Spinal cord (tissue), 10 donors: ENCODE results near the gene ASCC2. TPM values are rescaled to one million over a fixed set of nuclear protein-coding genes. Genes with fewer than 3 reads are reported as not detected.

ENCODE experiments used
- DNase-seq, 6 donors: peaks; one replicate each; pipeline versions ENCODE4 v3.0.0 to v3.0.0-alpha.2; 2013 to 2015; ENCODE audit warnings: low spot score in 6 of 6, low read depth in 4 of 6
- H3K27ac ChIP-seq: one replicate; pipeline ENCODE4 v1.5.1; 2013; ENCODE audit warnings: low read depth, low read length, control low read depth
- H3K27me3 ChIP-seq: one replicate; pipeline ENCODE4 v1.6.1; 2013; ENCODE audit warnings: low read length; ENCODE audit not compliant: control insufficient read depth, insufficient read depth
- H3K36me3 ChIP-seq: one replicate; pipeline ENCODE4 v1.6.1; 2013; ENCODE audit warnings: low read length; ENCODE audit not compliant: control insufficient read depth, insufficient read depth
- H3K4me1 ChIP-seq: one replicate; pipeline ENCODE4 v1.6.1; 2013; ENCODE audit warnings: low read length; ENCODE audit not compliant: control insufficient read depth, insufficient read depth
- H3K4me3 ChIP-seq: one replicate; pipeline ENCODE4 v1.5.1; 2013; ENCODE audit warnings: low read depth, low read length, control low read depth
- H3K9me3 ChIP-seq: one replicate; pipeline ENCODE4 v1.6.1; 2013; ENCODE audit warnings: low read length; ENCODE audit not compliant: control insufficient read depth, insufficient read depth
- WGBS: methylation state at CpG from one replicate; pipeline ENCODE4 v1.1.5; 2013; ENCODE audit warnings: missing lambda C conversion rate; ENCODE audit not compliant: insufficient coverage; 5-methylcytosine and 5-hydroxymethylcytosine counted together
- polyA plus RNA-seq, 2 donors: library from polyadenylated mRNA; unstranded; fragments of 120-200 nt; gene quantifications; one replicate each; pipeline ENCODE4 v1.2.1, GENCODE V29; 2013; ENCODE audit not compliant: insufficient read length in 2 of 2
- total RNA-seq, 2 donors: library from RNA; depleted of rRNA in 1 of 2; stranded (reverse); fragments of 120-200 nt in 1 of 2; fragments of >200 nt in 1 of 2; gene quantifications; one replicate each; pipeline versions ENCODE4 v1.2.3 to v1.2.4, GENCODE V29; 2013 to 2014
- donor health status: healthy.

The ASCC2 gene
- total and polyA plus RNA-seq, 4 donors, result 18.5 to 55.5 (median 38.8) TPM

DNA sequence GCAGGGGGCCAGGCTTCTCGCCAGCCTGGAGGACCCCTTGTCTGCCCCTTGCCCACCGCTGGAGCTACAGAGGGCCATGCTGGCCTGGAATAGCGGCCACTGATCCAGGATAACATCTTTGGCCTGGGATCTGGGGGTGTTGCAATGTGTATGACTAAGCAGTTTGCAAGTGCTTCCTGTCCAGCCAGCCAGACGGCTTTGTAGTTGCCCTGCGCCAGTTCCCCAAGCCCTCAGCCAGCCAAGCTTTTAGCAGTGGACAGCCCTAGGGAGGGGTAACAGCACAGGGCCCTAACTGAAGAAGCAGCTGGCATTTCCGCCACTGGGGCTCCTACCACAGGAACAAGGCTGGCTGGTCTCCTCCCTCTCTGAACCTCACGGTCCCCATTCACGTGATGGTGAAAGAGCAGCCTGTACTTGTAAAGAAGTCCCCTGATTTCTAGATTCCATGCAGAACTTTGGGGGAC lies 38.8 kb downstream of the ASCC2 start:
- H3K9me3 ChIP-seq, result no peaks in the 10 kb centered on the region
- peaks cover 86% of the 10 kb centered on the region for H3K36me3 ChIP-seq
- peaks cover 6% of the 10 kb centered on the region for H3K4me1 ChIP-seq
- no peak overlapping the region for H3K27ac ChIP-seq
- WGBS, result 92% methylated on average over 5 of the region's 8 CpGs
- DNase-seq, result no peak
- no peaks in the 10 kb centered on the region for H3K27me3 ChIP-seq
- no peak overlapping the region for H3K4me3 ChIP-seq

DNA sequence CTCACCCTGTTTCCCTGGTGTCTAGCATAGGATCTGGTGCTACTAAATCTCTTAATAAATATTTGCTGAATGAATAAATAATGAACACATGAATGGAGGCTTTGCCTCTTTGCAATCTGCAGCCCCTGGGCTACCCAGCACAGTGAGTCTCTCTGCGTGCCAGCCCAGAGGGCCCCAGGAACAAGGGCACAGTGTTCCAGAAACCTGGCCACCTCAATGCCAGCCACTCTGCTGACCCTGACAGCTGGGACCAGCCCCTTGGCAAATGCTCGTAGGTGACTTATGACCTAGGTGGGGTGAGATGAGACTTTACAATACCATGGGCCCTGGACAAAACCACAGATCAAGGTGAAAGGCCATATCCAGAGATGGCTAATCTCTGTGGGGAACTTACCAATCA lies 39.3 kb downstream of the ASCC2 start:
- peaks cover 86% of the 10 kb centered on the region for H3K36me3 ChIP-seq

DNA sequence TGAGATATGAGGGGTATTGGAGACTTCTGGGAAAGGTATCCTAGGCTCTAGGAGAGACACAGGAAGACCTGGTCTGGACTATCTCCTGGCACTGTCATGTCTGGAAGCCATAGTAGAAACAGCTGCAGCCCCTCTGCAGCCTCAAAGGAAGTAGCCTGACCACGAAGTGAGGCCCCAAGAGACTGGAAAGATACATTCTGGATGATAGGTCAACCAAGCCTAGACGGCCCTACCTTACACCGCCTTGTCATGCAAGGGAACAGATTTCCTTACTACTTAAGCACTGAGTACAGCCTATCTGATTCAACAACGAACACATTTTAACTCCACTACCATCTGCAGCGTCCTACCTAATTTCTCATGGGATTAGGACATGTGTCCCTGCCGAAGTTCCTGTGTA lies 39.8 kb downstream of the ASCC2 start:
- Histone ChIP-seq H3K36me3 (peaks cover 88% of the 10 kb centered on the region), H3K9me3 (no peaks in the 10 kb centered on the region), H3K27ac (no peak overlapping the region), H3K4me1 (peaks cover 6% of the 10 kb centered on the region), H3K27me3 (no peaks in the 10 kb centered on the region), H3K4me3 (no peak overlapping the region)
- DNase-seq, result no peak
- 82% methylated on average over 5 of the region's 6 CpGs for WGBS

More for the DNA sequence above, 39.3 kb downstream of the ASCC2 start:
- Histone ChIP-seq H3K9me3 (no peaks in the 10 kb centered on the region), H3K4me3 (no peak overlapping the region), H3K27ac (no peak overlapping the region), H3K4me1 (peaks cover 6% of the 10 kb centered on the region), H3K27me3 (no peaks in the 10 kb centered on the region)
- 70% methylated on average over 2 of the region's 2 CpGs for WGBS
- no peak for DNase-seq

DNA sequence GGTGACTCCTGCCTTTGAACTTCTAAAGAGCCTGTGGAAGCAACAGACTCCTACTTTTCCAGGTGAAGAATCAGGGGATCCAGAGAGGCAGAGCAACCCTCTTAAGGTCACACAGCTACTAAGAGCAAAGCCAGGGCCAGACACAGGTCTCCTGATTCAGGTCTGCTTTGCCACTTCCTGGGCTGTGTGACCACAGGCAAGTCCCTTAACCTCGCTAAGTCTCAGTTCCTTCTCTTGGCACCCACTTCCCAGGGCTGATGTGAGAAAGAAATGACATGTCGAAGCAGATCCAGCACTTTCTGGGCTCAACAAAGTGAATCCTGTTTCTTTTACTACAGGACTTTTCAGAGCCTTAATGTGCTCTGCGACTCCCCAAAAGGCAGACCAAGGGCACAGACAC lies 40.7 kb downstream of the ASCC2 start:
- H3K4me1 ChIP-seq, result peaks cover 6% of the 10 kb centered on the region
- H3K9me3 ChIP-seq, result no peaks in the 10 kb centered on the region
- peaks cover 92% of the 10 kb centered on the region for H3K36me3 ChIP-seq
- H3K27ac ChIP-seq, result no peak overlapping the region
- H3K27me3 ChIP-seq, result no peaks in the 10 kb centered on the region
- no peak for DNase-seq
- 96% methylated on average over 2 of the region's 3 CpGs for WGBS
- H3K4me3 ChIP-seq, result no peak overlapping the region

DNA sequence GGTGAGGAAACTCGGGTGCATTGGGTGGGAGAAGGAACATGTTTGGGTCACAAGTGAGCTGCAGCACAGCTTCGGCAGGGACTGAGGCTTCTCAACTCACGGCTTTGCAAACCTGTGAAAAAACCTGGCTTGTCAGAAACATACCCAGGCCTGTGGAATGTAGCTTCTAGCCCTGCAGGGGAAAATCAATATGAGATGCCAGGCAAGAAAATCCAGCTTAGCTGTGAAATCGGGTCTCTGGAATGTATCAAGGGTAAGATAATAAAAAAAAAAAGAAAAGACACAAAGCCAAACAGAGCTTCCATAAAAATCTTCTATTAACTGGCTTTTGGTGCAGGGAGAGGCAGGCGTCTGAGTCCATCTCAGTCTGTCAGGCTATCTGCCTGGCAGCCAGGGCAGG lies 42.4 kb downstream of the ASCC2 start:
- DNase-seq, result no peak
- H3K36me3 ChIP-seq, result peaks cover 94% of the 10 kb centered on the region
- WGBS, result 89% methylated on average over 4 of the region's 5 CpGs

DNA sequence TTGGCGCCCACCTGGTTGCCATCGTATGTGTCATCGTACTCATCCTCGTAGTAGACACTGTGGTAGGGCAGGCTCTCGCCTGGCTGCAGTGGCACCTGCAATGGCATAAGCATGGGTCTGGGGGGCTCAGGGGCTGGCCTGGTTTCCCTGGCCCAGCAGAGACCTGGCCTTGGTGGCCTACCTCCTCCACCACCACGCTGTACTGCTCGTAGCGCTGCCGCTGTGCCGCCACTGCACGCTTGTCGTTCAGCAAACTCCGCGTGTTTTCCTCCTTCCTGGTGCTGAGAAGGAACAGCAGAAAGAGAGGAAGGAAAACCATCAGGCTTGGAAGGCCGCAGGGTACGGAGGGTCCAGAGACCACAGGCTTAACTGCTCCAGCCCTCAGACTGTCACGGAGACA lies 44.7 kb downstream of the ASCC2 start:
- no peak overlapping the region for H3K4me3 ChIP-seq
- no peak overlapping the region for H3K27ac ChIP-seq
- no peaks in the 10 kb centered on the region for H3K9me3 ChIP-seq
- no peaks in the 10 kb centered on the region for H3K27me3 ChIP-seq
- 97% methylated on average over 16 of the region's 17 CpGs for WGBS
- no peaks in the 10 kb centered on the region for H3K4me1 ChIP-seq
- no peak for DNase-seq
- peaks cover 94% of the 10 kb centered on the region for H3K36me3 ChIP-seq

More for the DNA sequence above, 42.4 kb downstream of the ASCC2 start:
- H3K27ac ChIP-seq, result no peak overlapping the region
- no peaks in the 10 kb centered on the region for H3K9me3 ChIP-seq
- H3K4me3 ChIP-seq, result no peak overlapping the region
- no peaks in the 10 kb centered on the region for H3K27me3 ChIP-seq
- H3K4me1 ChIP-seq, result peaks cover 6% of the 10 kb centered on the region

DNA sequence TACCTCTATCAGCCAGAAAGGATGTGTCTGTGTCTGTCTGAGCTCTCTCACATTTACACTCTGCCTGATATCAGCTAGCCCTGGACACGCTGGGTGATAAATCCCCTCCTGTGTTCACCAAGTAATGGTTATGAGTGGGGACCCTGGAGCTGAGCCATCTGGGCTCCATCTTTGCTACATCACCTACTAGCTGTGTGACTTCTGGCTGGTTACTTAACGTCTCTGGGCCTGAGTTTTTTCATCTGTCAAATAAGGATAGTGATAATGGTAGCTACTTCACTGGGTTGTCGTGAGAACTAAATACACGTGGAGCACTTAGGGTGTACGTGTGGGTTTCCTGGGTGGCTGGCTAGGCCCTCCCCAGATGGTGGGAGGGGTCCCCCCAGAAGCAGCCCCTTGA lies 48.0 kb downstream of the ASCC2 start:
- Histone ChIP-seq H3K27ac (no peak overlapping the region), H3K9me3 (no peaks in the 10 kb centered on the region), H3K36me3 (peaks cover 79% of the 10 kb centered on the region)

DNA sequence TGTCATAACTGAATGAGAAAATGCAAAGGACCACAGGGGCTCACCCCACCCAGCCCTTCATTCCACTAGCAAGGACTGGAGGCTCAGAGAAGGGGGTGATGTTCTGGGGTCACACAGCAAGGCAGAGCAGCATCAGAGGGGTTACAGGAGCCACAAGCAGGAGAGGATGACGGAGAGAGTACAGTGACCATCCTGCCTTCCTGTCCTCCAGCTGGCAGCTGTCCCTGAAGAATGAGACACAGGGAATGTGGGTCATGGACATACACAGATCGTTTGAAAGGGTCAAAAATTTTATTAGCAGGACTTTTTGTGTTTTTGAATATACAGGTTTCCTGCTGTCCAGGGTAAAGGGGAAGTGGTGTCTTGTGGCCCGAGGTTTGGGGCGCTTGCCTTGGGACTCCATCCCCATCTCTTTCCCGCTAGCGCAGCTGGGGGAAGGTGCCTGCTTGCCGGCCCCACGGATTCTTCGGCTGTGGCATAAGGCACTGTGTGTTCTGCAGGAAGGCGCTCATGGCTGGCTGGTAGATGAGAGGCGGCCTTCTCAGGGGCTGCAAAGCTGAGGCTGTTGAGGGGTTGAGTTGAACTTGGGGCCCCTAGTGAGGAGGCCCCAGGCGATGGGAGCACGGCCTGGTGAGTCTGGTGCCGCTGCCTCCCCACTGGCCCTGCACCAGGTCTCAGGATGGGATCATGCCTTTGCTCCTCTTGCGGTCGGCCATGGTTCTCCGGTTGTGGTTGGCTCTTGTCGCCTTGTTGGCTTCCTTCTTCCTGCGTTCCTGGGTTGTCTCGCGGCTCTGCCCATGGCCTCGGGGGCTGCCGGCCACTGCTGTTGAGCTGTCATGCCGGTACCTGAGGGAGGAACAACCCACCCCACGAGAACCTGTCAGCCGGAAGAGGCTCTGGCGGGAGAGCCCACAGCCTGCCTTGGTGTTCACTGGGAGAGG lies 49.5 kb downstream of the ASCC2 start:
- no peaks in the 10 kb centered on the region for H3K27me3 ChIP-seq
- DNase-seq, result no peak
- H3K9me3 ChIP-seq, result no peaks in the 10 kb centered on the region
- H3K27ac ChIP-seq, result no peak overlapping the region
- WGBS, result 89% methylated on average over 24 of the region's 27 CpGs
- H3K4me1 ChIP-seq, result peaks cover 32% of the 10 kb centered on the region
- peaks cover 67% of the 10 kb centered on the region for H3K36me3 ChIP-seq
- H3K4me3 ChIP-seq, result no peak overlapping the region

More for the DNA sequence above, 48.0 kb downstream of the ASCC2 start:
- 95% methylated on average over 3 of the region's 5 CpGs for WGBS
- H3K27me3 ChIP-seq, result no peaks in the 10 kb centered on the region
- H3K4me1 ChIP-seq, result peaks cover 20% of the 10 kb centered on the region
- H3K4me3 ChIP-seq, result no peak overlapping the region
- DNase-seq, result no peak

DNA sequence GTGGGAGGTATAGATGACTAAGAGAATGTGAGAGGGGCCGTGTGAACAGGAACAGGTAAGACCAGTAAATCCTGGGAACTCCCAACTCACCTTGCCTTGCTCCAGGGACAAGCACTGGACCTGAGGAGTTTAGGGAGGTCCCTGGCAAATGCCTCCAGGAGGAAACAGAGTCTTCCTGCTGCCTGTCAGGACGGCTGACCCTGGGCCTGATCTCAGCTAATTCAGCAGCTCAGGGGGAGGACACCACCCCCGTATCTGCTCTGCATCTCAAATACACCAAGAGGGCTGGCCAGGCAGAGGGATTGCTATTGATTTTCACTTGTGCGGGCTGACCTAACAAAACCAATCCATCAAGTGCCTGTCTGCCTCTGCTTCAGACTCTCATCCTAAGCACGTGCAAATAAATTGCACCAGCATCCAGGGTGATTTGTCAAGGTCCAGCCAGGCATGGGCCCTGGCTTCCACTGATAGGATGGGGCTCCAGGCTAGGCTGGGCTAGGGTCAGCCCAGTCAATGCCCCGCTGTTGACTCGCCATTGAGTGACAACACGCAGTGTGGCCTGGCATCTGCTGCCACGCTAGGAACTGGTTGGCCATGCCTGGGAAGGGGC lies 50.6 kb downstream of the ASCC2 start:
- 27% methylated on average over 8 of the region's 9 CpGs for WGBS
- Histone ChIP-seq H3K27ac (no peak overlapping the region), H3K4me3 (no peak overlapping the region), H3K27me3 (no peaks in the 10 kb centered on the region), H3K4me1 (peaks cover 37% of the 10 kb centered on the region), H3K36me3 (peaks cover 55% of the 10 kb centered on the region), H3K9me3 (no peaks in the 10 kb centered on the region)
- peak in 1 of 6 donors; percentile 53 for DNase-seq
